Measurements from ENCODE around the gene SALL1.

Gene SALL1

DNA sequence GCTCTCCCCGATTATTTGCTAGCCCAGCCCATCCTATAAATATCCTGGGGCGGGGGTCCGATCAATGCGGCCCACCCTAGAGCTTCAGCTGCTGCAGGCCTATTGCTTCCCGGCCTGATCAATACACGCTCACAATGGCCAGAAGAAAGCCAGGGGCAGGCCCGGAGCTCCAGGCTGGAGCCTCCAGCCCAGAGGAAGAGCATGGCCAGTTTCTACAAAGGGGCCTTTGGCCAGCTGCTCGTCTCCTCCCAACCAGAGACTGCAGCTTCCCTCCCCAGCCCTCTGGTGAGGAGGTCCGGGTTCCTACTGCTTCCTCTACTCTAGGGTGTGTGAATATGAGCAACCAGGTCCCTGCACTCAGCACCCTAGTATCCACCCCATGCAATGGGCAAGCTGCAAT lies 36.7 kb downstream of the SALL1 start:
- in situ Hi-C loops (cut with HindIII; ENCODE audit: low sequenced_read_pairs): no loop called here

DNA sequence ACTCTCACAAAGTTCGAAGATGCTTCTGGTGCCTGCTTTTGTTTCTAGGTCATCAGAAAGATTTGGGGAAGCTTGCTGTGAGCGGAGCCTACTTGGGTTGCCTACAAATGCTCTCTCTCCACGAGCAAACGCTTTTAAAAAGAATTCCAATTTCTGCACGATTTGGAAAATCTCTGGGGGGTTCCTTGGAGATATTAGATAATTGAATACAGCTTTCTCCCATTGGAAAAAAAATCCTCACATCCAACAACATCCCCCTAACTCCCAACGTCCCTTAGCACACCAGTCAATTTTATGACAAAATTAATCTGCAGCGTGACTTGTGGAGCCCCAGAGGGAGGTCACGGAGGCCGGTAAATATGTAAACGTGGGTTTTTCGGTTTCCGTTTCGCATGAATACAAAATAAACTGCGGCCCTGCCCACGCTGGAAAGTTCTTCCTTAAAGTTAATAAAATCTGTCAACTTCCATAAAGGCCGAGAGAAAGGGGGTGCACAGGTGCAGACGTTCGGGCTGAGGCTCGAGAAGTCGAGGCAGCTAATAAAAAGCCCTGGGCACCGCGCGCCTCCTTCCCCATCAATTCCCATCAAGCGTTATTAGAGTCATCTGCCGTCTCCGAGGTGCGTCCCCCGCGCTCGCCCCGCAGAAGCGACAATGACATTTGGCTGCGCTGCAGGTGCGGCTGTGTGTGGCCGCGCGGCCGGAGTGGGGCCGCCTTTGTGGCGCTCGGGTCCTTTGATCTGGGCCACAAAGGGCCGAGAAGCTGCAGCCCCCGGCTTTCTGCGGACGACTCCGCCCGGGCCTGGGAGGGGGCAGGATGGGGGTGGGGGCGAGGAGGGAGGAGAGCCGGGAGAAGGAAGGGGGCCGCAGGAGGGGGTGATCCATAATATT lies 37.6 kb downstream of the SALL1 start:
- in situ Hi-C loops (cut with HindIII; ENCODE audit: low sequenced_read_pairs): no loop called here

DNA sequence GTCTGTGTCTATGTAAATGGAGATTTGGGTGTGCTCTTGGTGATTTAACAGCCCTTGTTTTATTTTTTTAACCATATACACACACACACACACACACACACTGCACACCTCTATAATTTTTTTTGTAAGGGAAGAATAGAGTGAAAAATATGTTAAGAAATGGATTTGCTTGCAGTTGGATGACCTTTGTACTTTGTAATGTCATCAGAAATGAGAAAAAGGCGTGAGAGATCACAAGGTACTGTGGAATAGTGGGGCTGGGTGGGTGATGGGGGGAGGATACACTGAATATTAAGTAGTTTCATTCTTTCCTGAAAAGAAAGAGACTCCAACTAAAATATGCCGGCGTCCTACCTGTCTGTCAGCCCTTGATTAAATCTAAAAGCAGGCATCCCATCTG lies 38.7 kb downstream of the SALL1 start:
- in situ Hi-C loops (cut with HindIII; ENCODE audit: low sequenced_read_pairs): no loop called here

GRCh38 chr16:51111759-51112158 lies 39.3 kb downstream of the SALL1 start:
- in situ Hi-C loops (cut with HindIII; ENCODE audit: low sequenced_read_pairs): no loop called here

- in situ Hi-C loops (cut with HindIII; ENCODE audit: low sequenced_read_pairs): no loop called here
Observed at GRCh38 chr16:51110700-51111157, 40.3 kb downstream of the SALL1 start.

DNA sequence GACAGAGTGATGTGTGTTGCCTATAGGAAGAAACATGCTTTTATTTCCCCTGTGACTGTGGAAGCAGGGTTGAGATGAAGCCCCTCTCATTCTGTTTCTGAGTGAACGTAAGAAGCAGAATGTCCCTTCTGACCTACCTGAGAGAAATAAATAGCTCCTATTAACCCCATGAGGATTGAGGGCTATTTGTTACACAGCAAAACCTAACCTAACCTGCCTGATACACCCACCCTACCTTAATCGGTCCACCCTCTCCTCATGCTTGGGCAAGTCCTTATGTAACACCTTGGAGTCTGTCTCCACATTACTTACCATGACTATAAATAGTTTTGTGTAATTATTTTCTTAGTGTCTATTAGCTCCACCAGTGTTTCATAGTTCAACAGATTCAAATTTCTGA lies 41.9 kb downstream of the SALL1 start:
- in situ Hi-C loops (cut with HindIII; ENCODE audit: low sequenced_read_pairs): no loop called here

DNA sequence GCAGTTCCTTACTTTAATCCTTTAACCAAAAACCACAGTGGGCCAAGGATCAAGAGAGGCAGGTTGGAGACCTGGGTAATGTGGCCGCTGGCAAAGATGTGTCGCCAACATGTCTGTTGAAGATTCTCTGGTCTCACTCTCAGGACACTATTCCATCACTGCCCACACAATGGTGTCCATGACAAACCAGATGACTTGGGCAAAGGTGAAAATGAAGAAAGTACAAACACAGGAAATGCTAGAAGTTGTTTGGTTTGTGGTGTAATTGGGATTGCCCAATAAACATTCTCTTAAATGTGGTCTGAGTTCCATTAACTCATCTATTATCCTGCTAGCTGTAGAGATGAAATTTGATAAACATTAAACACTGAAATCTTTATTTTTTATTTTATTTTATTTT lies 43.3 kb downstream of the SALL1 start:
- in situ Hi-C loops (cut with HindIII; ENCODE audit: low sequenced_read_pairs): no loop called here

- in situ Hi-C loops (cut with HindIII; ENCODE audit: low sequenced_read_pairs): no loop called here
Observed at GRCh38 chr16:51106535-51106934, 44.5 kb downstream of the SALL1 start.

DNA sequence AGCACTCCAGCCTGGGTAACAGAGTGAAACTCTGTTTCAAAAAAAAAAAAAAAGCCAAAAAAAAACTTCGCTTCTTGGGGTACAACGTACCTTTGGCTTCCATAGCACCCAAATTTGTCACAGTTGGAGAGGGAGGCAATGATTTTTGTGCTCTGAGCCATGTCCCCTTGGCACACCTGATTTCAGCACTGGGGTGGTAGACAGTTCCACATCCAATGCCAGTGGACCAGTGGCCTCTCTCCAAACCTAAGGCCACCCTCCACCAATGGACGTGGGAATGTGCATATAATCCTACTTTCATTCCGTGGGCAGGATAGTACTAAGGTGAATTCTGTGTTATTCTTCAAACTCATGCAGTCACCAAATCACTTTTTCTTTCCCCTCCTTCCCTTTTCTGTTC lies 47.5 kb downstream of the SALL1 start:
- in situ Hi-C loops (cut with HindIII; ENCODE audit: low sequenced_read_pairs): no loop called here

DNA sequence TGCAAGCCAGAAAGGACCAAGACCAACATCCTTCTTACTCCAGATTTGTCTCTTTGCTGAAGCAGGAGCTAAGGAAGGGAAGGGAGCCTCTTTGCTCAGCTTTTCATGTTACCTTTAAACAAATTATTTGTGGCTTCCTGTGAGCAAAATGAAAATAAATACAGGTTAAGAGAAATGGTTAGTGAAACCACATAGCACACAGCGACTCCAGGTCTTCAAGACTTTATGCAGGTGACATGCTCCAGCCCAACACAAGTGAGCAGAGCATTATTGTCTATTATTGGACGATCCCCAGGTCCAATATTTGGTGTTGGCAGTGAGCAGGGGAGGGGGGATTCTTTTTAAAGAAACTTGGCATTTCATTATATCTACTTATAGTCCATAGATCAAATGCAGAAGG lies 53.3 kb downstream of the SALL1 start:
- in situ Hi-C loops (cut with HindIII; ENCODE audit: low sequenced_read_pairs): no loop called here

DNA sequence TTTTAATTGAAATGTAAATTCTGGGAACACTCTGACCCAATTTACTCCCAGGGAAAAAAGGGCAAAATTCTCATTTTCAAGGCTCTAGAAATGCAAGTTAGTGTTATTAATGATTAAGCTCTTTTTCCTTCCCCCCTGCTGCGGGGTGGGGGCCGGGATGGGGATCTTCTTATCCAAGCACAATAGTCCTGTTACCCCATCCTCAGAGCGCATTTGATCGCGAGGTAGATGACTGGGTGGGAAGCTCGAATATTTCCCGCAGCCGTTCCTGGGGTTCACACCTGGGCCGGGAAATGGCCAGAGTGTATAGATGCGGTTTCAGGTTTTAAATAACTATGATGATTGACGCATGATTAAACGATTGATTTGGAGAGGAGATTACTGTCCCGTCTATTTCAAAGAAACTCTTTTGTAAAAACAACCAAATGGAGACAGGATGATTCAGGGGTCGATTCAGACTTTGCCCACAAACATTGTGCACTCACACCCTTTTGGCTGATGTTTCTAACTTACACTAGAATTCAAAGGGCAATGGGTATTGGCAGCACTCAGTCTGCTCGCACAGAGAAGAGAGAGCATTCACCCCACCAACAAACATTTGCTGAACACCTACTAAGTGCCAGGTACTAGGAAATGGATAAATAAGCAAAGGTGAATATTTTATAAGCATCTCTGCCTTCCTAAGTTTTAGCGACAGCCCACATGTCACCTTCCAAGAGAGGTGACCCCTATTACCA lies 55.0 kb downstream of the SALL1 start:
- in situ Hi-C loops (cut with HindIII; ENCODE audit: low sequenced_read_pairs): no loop called here

DNA sequence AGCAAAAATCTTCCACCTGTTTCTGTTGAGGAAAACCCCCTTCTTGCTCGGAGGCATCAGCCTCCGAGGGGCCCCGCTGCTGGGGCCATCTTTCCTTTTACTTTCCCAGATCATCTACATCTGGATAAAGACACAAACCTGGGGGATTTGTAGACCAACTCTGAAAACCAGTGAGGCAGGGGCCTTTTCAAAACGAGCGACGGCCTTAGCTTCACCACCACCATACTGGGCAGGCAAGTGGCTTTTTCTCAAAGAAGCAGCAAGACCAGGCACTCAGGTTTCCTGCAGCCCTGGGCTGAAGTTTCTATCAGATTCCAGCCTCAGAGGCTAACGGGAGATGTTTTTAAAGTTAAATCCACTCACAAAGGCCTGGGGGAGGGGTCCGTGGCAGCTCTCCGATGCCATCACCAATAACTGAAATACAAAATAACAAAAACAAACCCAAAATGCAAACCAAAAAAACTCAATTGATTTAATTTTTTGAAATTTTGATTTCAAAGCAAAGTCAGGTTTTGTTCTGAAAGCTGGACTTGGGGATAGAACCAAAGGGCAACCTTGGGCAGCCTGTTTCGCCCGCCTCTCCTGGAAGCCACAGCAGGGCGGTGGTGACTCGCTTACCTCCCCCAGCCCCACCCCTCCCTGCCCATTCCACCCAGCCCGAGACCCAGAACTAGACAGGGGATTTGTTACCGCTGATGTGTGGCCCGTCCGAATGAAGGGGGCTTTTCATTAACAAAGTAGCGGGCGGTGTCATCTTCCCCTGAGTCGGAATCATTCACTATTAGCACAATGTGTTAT lies 55.8 kb downstream of the SALL1 start:
- in situ Hi-C loops (cut with HindIII; ENCODE audit: low sequenced_read_pairs): no loop called here

DNA sequence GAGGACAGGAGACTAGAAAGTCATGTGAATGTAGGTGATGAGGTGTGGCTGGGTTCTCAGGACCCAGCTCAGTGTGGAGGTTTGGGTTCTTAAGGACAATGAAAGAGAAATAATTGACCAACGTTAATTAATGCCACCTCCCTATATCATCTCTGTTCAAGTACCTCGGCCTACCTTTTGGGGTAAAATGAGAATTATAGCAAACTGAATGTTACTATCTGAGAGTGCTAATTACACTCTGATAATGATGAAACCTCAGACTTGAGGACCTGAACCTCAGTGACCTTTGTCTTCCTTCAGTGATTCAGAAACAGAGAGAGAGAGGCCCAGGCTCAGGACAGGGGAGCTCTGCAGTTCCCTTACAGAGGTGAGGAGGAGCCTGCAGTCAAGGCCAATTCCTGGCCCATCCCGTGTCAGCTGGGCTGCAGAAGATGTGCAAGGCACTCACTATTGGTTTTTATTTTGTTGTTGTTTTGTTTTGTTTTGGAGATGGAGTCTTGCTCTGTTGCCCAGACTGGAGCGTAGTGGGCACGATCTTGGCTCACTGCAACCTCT lies 57.3 kb downstream of the SALL1 start:
- in situ Hi-C loops (cut with HindIII; ENCODE audit: low sequenced_read_pairs): no loop called here
